ENCODE results near the gene FCRLB. TPM values are rescaled to one million over a fixed set of nuclear protein-coding genes. Genes with fewer than 3 reads are reported as not detected.
"Not testable (repeated sequence)": the region's sequence is repeated elsewhere in the genome, so short reads cannot be mapped to it uniquely, and the experiment has no call there.

FCRLB gene
- polyA plus RNA-seq, 3 donors, result 5.4 to 6.1 (median 5.9) TPM

DNA sequence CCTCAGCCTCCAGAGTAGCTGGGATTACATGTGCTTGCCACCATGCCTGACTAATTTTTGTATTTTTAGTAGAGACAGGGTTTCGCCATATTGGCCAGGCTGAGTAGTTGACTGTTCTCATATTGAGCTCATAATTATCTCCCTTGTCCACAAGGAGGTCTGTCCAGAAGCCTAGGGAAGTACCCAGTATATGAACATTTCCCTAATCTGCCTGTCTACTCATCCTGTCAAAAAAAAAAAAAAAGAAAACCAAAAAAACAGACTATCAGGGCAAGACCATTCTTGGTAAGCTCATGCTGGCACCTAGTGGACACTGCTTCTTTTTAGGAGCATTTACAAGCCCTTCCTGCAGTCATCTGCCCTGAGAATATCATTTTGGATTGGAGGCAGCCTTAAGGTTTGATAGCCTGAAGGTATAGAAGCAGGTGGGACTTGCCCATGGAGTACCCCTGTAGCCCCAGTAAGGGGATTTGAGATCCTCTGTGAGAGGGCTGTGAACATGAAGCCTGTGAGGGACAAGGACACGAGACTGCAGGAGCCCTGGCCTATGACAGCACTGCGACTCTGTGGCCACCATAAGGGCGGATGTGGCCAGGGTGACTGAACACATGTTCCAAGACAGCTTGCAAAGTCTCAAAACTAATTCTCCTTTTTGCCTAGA, 17.4 kb downstream of the FCRLB start:
- DNase-seq, result no peak

DNA sequence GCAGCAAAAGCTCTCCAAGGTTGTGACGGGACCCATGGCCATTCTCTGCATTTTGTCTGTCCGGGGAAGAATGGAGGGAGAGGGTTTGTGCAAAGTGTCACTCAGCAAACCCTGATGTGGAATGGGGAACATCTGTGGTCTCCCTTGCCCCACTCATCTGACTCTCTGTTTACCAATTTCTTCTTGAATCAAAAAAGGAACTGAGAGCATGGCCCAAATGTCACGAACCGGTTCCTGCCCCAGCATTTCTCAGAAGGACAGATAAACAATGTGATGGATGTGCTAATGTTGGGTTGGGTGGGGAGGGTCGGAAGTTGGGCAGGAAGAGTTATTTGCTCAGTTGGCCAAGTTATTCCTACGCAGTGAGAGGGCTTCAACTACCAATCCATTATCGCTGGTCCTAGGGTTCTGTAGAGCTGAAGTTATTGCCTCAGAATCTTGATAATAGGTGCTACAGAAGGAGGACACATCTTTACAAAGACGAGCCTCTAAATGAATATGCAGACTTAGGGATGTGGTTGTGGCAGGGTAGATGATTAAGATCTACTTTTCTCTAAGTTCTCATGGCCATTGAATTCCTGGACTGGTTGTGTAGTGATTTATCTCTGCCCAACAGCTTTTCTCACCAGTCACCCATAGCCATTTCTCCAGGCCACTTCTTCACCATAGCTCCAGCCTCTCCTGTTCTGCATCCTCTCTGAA, 18.7 kb downstream of the FCRLB start:
- no peak for DNase-seq

DNA sequence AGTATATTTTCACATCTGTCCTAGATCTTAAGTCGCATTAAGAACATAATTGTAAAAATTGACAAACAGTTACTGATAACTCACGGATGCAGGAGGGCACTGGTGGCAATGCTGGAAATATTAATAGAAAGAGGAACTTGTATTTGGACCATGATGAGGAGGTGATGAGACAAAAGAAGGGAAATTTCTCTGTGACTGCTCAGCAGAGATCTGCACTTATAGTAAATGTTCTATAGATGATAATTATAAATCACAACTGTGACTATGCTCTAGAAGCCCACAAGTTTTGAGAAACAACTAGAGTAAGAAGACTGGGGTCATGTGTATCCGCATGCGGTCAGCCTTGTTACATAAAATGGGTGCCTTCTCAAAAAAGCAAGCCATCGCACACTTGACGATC, 19.6 kb downstream of the FCRLB start:
- no peak for DNase-seq

DNA sequence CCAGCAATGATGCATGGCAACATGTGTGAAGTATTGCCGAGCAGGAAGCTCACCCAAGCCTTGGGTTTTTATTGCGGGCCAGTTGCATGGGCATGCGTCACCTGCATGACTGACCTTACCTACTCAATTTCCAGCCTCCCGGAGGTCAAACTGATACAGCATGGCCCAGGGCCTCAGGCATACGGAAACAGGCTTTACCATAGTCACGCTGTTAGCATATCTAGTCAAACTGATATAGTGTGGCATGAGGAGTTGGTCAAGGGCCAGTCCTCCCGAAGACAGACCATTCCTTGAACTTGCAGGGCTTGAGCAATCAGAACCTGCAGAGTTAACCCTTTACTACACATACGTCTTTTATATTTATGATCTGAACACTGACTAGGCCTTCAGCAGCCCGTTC, 21.9 kb downstream of the FCRLB start:
- DNase-seq, result no peak

DNA sequence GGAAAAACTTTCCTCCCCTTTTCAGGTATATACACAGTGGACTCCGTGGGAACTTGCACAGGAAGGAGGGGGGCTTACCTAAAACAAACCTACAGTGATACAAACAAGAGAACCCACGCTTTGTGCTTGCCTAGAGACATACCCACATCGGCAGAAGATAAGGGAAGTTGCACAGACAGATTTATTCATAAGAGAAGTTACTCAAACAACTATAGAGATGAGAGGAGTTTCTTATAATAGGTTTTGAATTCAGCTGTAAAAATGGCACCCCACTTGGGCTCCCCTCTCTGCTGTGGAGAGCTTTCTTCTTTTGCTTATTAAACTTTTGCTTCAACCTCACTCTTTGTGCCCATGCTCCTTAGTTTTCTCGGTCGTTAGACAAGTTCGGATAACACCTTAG, 26.5 kb downstream of the FCRLB start:
- no peak for DNase-seq

DNA sequence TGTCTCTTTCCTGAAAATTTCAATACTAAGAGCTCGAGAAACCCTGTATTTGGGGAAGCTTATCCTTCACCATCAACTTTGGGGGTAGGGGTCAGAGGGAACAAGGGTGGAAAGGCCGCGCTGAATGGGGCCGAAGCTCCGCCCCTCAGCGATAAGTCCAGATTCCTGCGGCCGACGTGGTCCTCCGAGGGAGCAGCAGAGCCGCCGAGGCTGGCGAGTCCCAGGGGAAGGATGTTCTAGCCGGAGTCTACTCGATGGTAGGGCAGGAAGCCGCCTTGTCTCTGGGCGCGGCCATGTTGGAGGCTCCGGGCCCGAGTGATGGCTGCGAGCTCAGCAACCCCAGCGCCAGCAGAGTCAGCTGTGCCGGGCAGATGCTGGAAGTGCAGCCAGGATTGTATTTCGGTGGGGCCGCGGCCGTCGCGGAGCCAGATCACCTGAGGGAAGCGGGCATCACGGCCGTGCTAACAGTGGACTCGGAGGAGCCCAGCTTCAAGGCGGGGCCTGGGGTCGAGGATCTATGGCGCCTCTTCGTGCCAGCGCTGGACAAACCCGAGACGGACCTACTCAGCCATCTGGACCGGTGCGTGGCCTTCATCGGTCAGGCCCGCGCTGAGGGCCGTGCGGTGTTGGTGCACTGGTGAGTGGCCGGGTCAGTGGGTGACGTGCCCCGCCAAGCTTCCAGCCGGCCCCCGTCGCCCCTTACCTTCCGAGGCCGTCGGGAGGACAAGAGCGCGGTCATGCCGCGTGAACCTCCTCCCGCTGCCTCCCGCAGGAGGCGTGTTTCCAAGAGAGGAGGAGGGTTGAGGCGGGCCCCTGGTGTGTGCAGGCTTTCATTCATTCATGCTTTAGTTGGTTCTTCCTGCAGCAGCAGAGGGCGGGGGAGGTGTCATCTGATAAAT, 28.4 kb downstream of the FCRLB start, which contains the start of gene DUSP12:
DUSP12 (plus strand) TSS at position 278 of the 899 bp plus-strand sequence; CDS start at position 294, 16 bp downstream.
- DNase-seq, result peak; percentile 94

DNA sequence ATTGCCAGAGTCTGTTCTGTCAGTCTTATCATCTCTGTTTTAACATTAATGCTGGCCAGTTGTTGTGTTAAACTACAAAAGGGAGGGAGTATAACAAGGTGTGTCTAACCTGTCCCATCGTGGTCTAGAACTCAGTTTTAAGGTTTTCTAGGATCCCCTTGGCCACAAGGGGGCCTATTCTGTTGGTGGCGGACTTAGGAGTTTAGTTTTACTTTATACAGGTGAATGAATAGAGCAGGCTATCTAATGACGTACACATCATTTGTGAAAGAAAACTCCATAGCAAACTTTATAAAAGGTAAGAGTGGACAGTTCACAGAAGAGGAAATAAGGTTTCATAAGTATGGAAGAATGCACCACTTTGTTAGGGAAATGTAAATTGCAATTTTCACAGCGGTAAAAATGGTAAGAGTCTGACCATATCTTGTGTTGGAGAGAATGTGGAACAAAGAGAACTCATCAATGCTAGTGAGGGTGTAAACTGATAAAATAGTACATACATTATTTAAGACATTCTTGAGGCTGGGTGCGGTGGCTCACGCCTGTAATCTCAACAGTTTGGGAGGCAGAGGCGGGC, 42.3 kb downstream of the FCRLB start:
- DNase-seq, result no peak

DNA sequence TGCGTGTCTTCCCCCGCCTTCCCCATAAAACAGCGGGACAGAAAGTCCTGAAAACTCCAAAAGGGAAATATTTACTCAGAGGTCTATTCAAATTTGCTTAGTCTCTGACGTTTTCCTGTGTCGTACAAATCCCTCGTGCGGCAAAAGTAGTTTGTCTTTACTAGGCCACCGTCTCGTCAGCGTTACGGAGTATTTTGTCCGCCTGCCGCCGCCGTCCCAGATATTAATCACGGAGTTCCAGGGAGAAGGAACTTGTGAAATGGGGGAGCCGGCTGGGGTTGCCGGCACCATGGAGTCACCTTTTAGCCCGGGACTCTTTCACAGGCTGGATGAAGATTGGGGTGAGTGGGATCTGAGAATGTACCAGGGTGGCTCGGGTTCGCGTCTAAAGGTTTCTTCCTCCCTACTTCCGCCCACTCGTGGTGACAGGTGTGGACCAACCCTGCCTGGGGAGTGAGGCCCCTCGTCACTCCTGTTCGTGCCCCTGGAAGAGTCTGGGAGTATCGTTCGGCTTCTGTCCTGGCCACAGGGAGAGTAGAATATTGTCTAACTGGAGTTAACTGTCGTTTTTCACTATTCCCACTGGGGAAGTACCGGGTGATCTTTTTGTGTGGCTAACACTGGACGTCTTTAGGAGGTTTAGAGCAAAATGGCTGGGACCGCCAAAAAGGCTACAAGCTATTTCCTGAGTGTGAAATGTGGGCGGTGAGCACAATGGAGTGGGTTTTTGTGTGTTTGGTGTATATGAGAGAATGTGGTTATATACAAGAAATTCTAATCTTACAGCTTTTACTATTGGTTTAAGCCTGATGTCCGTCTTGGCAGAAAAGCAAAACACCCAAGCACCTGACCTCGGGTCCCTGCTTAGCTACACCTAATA, 45.0 kb downstream of the FCRLB start, which contains the start of gene ATF6:
ATF6 (plus strand) TSS at position 219 of the 880 bp plus-strand sequence; CDS start at position 260, 41 bp downstream.
- peak; percentile 94 for DNase-seq

DNA sequence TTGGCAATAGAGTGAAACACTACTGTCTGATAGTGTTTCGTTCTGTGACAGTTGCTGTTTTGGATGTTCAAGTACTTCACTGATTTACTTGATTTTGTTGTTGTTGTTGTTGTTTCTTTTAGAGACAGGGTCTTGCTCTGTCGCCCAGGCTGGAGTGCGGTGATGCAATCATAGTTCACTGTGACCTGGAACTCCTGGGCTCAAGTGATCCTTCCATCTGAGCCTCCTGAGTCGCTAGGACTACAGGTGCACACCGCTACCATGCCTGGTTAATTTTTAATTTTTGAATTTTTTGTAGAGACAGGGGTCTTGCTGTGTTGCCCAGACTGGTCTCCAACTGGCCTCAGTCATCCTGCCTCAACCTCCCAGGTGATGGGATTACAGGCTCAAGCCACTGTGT, 47.1 kb downstream of the FCRLB start:
- no peak for DNase-seq

DNA sequence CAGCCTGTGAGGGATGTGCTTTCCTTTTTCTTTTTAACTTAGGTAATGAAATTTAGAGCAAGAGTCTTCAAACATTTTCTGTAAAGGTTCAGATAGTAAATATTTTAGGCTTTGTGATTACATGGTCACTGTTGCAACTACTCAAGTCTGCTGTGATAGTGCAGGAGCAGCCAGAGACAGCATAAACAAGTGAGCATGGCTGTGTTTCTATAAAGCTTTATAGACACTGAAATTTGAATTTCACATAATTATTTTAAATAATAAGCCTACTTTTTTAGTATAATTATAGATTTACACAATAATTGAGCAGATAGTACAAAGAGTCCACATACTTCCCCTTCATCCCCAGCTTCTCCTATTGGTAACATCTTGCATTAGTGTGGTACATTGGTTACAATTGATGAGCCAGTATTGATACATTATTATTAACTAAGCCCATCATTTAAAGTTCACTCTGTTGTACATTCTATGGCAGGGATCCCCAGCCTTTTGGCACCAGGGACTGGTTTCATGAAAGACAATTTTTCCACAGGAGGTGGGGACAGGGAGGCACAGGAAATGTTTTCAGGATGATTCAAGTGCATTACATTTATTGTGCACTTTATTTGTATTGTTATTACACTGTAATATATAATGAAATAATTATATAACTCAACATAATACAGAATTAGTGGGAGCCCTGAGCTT, 47.8 kb downstream of the FCRLB start:
- DNase-seq, result no peak

DNA sequence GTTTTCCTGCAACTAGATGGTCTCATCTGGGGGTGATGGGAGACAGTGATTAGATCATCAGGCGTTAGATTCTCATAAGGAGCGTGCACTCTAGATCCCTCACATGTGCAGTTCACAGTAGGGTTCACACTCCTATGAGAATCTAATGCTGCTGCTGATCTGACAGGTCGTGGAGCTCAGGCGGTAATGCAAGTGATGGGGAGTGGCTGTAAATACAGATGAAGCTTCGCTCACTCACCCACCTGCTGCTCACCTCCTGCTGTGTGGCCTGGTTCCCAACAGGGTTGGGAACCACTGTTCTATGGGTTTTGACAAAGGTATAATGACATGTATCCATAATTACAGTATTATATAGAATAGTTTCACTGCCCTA, 48.3 kb downstream of the FCRLB start:
- DNase-seq, result not testable (repeated sequence)

DNA sequence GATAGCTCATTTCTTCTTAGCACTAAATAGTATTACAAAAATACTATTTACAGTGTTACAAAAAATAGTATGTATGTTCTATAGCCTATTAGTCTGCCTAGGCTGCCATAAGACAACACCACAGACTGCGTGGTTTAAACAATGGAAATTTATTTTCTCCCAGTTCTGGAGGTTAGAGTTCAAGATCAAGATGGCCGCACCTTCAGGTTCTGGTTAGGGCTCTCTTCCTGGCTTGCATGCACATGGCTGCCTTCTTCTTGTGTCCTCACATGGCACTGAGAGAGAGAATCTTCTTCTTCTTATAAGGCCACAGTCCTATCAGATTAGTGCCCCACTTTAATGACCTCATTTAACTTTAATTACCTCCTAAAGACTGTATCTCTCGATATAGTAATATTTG, 48.9 kb downstream of the FCRLB start:
- DNase-seq, result no peak

DNA sequence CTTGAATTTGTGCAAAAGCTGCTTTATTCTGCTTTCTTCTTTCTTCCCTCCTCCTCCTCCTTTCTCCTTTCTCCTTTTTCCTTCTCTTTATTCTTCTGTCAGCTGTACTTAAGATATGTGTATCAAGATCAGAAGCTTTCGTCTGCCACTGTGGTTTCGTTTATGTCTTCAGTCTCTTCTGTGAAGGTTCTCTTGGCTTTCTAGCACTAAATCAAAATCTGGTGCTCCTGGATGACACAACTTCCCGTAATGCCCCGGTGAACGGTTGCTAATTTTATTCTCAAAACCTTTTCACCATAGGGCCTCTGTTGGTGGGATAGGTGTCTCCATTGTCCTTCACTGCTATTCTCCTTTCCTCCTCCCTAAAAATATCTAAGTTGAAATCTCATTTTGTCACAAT, 49.8 kb downstream of the FCRLB start:
- DNase-seq, result no peak

DNA sequence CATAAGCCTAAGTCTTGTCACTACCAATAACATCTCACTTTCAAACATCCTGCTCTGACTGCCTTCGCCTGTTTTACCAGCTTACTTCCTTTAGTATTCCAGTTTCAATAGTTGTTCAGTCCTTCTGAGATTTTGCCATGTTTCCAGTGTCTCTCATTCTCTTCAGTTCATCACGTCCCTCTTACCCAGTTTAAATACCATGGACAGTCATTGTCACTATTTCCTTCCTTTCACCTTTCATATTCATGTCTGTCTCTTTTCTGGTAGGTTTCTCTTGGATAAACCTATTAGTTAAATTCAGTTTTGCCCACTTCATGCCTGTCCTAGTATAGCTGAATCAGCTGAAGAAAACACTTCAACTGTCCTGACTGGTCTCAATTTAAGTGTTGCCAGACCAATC, 50.6 kb downstream of the FCRLB start:
- no peak for DNase-seq

DNA sequence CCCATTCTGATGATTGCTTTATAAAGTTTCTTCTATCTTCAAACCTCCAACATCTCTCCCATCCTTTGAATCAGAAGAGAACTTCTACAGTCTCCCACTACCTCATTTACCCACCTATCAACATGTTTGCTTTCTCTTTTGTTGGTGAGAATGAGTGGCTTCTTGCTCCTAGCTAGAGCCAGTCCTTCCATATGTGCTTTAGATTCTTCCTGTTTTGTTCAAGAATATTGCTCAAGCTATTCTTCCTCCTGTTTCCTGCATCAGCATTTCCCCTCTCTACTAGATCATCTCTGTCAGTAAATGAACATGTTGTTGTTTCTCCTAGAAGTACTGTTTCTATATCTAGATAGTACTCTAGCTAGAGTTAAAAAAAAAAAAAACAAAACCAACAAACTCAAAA, 51.1 kb downstream of the FCRLB start:
- no peak for DNase-seq

DNA sequence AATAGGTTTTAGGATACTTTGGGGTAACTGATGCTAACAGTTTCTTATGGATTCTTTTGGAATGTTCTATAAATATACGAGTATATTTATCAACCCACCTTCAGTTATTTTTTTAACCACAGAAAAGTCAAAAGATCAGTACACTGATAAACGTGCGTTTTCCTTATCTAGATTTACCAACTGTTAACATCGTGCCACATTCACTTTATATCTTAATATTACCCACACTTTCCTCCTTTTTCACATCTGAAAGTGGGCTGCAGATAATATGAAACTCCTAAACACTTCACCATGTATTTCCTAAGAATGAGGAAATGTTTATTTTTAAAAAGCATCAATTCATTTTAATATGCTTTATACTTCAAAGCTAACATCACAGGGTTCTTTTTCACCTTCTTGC, 52.4 kb downstream of the FCRLB start:
- DNase-seq, result no peak

DNA sequence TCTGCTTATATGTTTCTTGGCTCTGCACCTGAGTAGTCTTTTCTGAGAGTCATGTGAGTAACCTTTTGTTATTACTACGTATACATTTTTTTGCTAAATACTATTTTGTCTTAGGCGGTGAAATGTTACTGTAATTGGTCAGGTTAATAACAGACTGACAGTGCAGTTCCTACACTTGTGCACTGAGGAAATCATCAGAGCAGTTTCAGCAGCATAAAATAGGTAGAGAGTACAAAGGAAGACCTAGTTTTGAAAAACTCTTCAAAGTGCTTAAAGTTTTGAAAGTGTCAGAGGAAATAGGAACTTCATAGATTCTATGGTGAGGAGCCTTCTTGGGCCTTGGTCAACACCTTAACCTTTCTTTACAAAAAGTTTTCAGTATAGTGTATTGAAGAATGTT, 55.9 kb downstream of the FCRLB start:
- DNase-seq, result no peak

Measured in renal pelvis (tissue), 4 donors.